GM12873 (cell line): Measurements from ENCODE around the gene STK38L.

Source experiments
- TF ChIP-seq, protein P1 (sequence below): IDR thresholded peaks from 2 replicates; pipeline ENCODE4 v1.5.1; 2012; ENCODE audit warnings: low read depth, mild to moderate bottlenecking, moderate library complexity, low read length, control low read depth; ENCODE audit not compliant: insufficient read depth; ENCODE audit errors: missing control alignments

The STK38L gene

DNA sequence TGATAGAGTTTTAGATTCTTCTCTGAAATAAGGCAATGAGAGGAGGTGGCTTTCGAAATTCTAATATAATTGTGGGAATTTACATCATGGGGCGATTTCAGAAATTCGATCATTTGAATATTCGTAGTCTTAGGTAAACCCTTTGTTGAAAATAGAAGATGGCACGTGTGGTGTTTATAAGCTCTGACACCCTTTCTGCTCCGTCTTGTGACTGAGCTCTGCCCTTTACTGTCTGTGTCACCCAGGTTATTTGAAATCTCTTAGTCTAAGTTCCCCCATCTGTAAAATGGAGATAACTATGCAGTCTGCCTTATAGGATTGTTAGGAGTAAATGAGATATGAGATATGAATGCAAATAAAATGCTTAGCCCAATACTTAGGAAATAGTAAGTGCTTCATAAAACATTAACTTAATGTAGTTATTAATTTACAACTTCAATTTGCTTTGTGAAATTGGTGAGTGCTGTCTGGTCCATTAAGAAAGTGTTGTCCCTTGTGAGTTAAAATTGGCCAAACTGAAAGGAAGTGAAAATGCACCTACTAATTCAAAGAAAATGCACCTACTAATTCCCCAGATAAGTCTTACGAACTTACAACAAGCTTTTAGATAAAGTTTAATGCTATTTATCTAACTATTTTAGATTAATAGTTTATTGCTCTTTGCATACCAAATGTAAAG is 90.1 kb downstream of the STK38L start:
- TF ChIP-seq, protein P1, sequence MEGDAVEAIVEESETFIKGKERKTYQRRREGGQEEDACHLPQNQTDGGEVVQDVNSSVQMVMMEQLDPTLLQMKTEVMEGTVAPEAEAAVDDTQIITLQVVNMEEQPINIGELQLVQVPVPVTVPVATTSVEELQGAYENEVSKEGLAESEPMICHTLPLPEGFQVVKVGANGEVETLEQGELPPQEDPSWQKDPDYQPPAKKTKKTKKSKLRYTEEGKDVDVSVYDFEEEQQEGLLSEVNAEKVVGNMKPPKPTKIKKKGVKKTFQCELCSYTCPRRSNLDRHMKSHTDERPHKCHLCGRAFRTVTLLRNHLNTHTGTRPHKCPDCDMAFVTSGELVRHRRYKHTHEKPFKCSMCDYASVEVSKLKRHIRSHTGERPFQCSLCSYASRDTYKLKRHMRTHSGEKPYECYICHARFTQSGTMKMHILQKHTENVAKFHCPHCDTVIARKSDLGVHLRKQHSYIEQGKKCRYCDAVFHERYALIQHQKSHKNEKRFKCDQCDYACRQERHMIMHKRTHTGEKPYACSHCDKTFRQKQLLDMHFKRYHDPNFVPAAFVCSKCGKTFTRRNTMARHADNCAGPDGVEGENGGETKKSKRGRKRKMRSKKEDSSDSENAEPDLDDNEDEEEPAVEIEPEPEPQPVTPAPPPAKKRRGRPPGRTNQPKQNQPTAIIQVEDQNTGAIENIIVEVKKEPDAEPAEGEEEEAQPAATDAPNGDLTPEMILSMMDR: no peak

DNA sequence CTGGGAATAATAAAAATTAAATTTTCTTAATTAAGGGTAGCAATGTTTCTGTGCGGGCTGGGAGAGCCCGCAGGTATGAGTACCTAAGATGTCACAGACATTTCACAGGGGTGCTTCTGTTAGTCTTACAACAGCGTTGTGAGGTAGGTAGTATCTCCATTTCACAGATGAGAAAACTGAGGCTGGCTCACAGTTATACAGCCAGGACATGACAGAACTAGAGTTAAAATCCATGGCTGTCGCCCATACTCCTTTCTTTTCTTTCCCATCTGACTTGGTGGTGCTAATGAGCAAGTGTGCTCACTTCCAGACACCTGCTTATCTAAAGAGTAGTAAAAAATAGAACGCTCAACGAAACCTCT is 90.6 kb downstream of the STK38L start:
- TF ChIP-seq, protein P1: no peak

DNA sequence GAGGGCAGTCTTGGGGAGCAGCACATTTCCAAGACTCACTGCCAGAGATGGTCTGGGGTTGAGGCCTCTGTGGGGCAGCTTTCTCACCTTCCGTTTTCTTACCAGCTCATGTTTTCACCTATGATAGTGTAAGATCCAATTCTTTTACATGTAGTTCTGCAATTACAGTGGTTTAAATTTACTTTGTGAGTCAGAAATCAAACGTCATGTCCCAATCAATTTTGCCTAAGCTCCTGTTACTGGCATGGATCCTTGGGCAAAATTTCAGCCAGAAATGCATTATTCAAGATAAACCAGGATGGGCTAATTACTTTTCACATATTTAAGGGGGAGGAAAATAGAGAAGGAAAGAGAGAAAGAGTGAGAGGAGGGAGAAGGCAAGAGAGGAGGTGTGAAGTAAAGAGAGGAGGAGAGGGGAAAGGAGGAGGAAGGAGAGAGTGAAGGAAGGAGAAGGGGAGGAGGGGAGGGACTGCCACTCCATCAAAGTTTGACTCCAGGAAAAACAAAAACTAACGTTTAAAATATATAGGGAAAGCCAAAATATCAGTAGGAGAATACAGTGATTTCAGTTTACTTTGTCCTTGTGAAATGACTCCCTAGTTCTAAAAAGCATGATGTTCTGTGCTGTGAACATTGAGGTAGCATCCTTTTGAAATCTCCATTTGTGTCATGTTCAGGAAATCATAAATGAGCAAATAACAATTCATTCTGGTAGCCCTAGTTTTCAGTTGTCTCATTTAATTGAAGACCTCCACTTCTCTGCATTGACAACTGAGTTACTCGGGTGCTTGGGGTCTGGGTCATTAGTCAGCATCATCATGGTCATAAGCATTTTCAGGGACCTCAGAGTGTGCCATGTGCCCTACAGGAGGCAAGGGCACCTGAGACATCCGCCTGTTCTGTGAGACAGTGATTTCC is 91.5 kb downstream of the STK38L start:
- TF ChIP-seq, protein P1: no peak

DNA sequence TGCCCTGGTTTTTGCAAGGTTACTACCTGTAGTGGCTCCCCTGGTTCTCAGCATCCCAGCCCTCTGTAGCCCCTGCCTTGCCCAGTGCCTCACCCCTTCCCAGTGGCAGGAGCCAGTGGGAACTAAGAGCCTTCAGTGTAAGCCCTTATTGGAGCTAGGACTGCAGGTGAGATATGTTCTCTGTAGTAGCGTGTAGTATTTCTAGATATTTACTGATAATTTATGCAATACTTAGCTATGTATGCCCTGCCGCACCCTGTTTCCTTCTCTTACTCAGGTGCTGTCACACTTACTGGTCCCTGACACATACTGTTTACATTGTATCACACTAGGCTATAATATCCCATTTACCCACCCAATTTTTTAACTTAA is 92.2 kb downstream of the STK38L start:
- TF ChIP-seq, protein P1: no peak

DNA sequence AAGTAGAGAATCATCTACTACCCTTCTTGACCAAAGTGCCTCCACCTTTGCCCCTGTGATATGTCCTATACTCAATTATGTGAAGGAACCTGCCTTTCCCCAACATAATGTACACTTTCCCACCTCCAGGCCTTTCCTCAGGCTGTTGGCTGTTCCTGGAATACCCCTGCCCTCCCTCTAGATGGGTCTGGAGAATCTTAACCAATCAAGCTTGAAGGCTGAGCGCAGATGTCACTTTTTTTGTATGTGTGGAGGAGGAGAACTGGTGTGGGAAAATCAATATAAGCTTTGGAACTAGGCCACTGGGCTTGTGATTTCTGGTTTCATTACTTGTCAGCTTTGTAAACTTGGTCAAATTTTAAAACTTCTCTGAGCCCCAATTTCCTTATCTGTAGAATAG is 93.3 kb downstream of the STK38L start:
- TF ChIP-seq, protein P1: no peak

DNA sequence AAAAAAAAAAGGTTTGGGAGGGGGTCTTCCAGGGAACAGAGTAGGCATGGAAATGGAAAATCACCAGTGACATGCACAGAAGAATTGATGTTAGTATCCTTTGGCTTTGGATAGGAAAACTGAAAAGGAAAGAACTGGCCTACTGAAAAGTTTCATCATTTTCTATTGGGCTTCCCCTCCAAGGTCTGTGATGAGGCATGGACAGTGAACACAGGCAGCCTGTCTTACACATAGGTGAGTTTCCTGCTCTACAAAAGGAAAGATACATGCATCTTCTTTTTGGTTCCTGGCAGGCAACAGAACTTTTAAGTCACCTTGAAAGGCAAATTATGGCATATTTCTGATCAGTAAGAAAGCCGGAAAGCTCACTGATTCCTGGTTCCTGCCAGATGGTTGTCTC is 94.4 kb downstream of the STK38L start:
- TF ChIP-seq, protein P1: no peak

DNA sequence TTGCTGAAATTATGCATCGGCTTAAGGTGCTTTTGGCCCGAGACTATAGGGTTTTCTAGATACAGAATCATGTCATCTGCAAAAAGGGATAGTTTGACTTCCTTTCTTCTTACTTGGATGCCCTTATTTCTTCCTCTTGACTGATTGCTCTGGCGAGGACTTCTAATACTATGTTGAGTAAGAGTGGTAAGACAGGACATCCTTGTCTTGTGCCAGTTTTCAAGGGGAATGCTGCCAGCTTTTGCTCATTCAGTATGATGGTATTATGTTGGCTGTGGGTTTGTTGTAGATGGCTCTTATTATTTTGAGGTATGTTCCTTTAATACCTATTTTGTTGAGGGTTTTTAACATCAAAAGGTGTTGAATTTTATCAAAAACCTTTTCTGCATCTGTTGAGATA is 96.9 kb downstream of the STK38L start:
- TF ChIP-seq, protein P1: no peak
